GM13976 (cell line): ENCODE data around the gene CAMK2D.
"Not testable (repeated sequence)": the region's sequence is repeated elsewhere in the genome, so short reads cannot be mapped to it uniquely, and the experiment has no call there.

Experiments
- DNase-seq: peaks from one replicate; pipeline ENCODE4 v3.0.0; 2012; ENCODE audit warnings: low spot score
- in situ Hi-C: fragments of 300-500 bp; cut with MboI; formaldehyde crosslinking; loops from one replicate; pipeline ENCODE4 v1.12.0; 2022; ENCODE audit warnings: low sequenced_read_pairs, mixed read lengths, inconsistent platforms; ENCODE audit not compliant: unreplicated experiment
- TF ChIP-seq, protein P1 (sequence below): IDR thresholded peaks from 2 replicates; pipeline ENCODE4 v1.5.1; 2012; ENCODE audit warnings: borderline replicate concordance, mild to moderate bottlenecking; ENCODE audit not compliant: insufficient read depth; ENCODE audit errors: extremely low read depth, missing control alignments, control extremely low read depth

CAMK2D gene

DNA sequence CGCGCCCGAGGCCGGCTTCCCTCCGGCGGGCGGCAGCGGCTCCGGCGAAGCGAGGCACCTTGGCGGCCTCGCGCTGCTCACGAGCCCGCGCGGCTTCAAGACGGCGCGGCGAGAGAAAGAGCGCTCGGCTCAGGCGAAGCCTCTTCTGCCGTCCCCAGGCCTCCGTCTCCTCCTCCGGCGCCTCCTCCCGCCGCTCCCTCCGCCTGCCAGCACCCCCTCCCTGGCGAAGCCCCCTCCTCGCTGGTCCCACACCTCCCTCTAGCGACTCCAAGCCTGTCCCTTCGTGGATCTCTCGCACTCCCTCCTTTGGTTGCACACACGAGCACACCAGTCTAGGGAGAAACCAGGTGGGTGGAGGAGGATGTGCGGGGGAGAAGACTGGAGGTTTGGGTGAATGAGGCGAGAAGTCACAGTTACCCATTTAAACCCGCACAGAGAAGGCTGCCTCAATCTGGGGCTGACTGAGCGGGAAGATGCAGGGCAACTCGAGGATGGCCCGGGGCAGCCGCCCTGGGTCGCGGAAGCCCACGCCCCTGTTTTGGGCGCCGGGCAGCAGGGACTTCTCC, at the start of gene CAMK2D:
Gene CAMK2D, minus strand, starts transcription at position 119 of the 566 bp plus-strand sequence. CDS start 670 bp downstream, outside the sequence.
- in situ Hi-C loops, result loop anchor here (10.0 to 25.0 kb wide), 2 partner anchors 217 to 374 kb away; no protein-coding TSS in a partner anchor
- DNase-seq, result peak; percentile 82
- TF ChIP-seq, protein P1, sequence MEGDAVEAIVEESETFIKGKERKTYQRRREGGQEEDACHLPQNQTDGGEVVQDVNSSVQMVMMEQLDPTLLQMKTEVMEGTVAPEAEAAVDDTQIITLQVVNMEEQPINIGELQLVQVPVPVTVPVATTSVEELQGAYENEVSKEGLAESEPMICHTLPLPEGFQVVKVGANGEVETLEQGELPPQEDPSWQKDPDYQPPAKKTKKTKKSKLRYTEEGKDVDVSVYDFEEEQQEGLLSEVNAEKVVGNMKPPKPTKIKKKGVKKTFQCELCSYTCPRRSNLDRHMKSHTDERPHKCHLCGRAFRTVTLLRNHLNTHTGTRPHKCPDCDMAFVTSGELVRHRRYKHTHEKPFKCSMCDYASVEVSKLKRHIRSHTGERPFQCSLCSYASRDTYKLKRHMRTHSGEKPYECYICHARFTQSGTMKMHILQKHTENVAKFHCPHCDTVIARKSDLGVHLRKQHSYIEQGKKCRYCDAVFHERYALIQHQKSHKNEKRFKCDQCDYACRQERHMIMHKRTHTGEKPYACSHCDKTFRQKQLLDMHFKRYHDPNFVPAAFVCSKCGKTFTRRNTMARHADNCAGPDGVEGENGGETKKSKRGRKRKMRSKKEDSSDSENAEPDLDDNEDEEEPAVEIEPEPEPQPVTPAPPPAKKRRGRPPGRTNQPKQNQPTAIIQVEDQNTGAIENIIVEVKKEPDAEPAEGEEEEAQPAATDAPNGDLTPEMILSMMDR, result peak; percentile 74

DNA sequence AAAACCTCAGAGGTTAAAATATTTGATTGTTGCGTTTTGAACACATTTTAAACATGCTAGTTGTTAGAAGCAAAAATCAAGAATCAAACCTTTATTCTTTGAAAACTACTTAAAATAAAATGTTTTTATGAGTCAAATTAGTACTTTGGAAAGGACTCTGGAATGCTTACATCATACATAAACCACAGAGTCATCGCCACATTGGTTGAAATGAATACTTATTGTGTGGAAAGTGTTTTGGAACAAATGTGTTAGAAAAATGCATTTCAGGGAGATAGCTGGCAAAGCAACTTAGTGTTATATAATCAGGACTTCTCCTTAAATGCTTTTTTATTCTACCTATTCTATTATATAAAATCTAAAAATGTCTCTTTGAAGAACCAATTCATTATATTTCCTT, 49.4 kb upstream of the CAMK2D start:
- no peak for DNase-seq
- TF ChIP-seq, protein P1, result no peak
- in situ Hi-C loops, result no loop called here

GRCh38 chr4:113809311-113809710, 47.8 kb upstream of the CAMK2D start:
- TF ChIP-seq, protein P1, result no peak
- in situ Hi-C loops, result no loop called here
- DNase-seq, result no peak

- in situ Hi-C loops, result no loop called here
- DNase-seq, result no peak
- TF ChIP-seq, protein P1, result no peak
These were observed 45.3 kb upstream of the CAMK2D start for GRCh38 chr4:113806850-113807249.

- TF ChIP-seq, protein P1, result no peak
- in situ Hi-C loops, result no loop called here
- DNase-seq, result no peak
These were observed 40.3 kb upstream of the CAMK2D start for GRCh38 chr4:113801882-113802281.

GRCh38 chr4:113796381-113796780, 34.8 kb upstream of the CAMK2D start:
- in situ Hi-C loops, DNase-seq: not testable (repeated sequence)

DNA sequence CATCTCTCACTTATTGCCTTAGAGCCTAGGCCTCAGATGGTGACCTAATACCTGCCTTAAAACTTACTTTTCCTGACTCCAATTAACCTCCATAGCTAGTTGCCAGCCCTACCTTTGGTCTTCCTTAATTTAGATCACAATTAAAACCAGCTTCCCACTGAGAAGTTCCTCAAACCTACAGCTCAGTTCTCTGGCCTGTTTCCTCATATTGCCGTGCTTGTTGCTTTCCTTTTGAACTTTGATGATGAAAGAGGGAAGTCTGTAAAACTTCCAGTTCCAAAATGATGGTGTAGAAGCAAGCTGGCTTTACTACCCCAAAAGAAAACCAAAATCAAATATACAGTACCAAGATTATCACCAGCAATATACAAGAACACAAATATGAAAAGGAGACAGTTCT, 28.9 kb upstream of the CAMK2D start:
- in situ Hi-C loops, result no loop called here
- TF ChIP-seq, protein P1, result no peak
- no peak for DNase-seq
